Measurements from ENCODE around the gene ARF3.
A peak's percentile ranks its signal among the peaks of the same experiment; 100 is the strongest.

ARF3 gene

GRCh38 chr12:48966177-48966895 is 9.0 kb upstream of the ARF3 start:
- DNase-seq (ENCODE audit: low read depth, low spot score), result no peak

- DNase-seq (ENCODE audit: low read depth, low spot score), result no peak
These were observed 8.1 kb upstream of the ARF3 start for GRCh38 chr12:48965298-48965838.

GRCh38 chr12:48961801-48962200 is 4.5 kb upstream of the ARF3 start:
- no peak for DNase-seq (ENCODE audit: low read depth, low spot score)

GRCh38 chr12:48961331-48961730 is 4.0 kb upstream of the ARF3 start:
- no peak for DNase-seq (ENCODE audit: low read depth, low spot score)

- DNase-seq (ENCODE audit: low read depth, low spot score), result no peak
These were observed 3.5 kb upstream of the ARF3 start for GRCh38 chr12:48960834-48961233.

GRCh38 chr12:48958049-48958388 is 732 bp upstream of the ARF3 start:
- no peak for DNase-seq (ENCODE audit: low read depth, low spot score)

- peak; percentile 89 for DNase-seq (ENCODE audit: low read depth, low spot score)
These were observed 777 bp downstream of the ARF3 start for GRCh38 chr12:48956279-48957140.

GRCh38 chr12:48954841-48955501 is 2.3 kb downstream of the ARF3 start:
- no peak for DNase-seq (ENCODE audit: low read depth, low spot score)

GRCh38 chr12:48954061-48954460 is 3.2 kb downstream of the ARF3 start:
- no peak for DNase-seq (ENCODE audit: low read depth, low spot score)

- no peak for DNase-seq (ENCODE audit: low read depth, low spot score)
These were observed 4.6 kb downstream of the ARF3 start for GRCh38 chr12:48952691-48953090.

- DNase-seq (ENCODE audit: low read depth, low spot score), result no peak
These were observed 9.6 kb downstream of the ARF3 start for GRCh38 chr12:48947727-48948126.

GRCh38 chr12:48946943-48947342 is 10.3 kb downstream of the ARF3 start:
- no peak for DNase-seq (ENCODE audit: low read depth, low spot score)

GRCh38 chr12:48946205-48946604 is 11.1 kb downstream of the ARF3 start:
- DNase-seq (ENCODE audit: low read depth, low spot score), result no peak

- DNase-seq (ENCODE audit: low read depth, low spot score), result no peak
These were observed 14.1 kb downstream of the ARF3 start for GRCh38 chr12:48943221-48943620.

GRCh38 chr12:48940181-48940580 is 17.1 kb downstream of the ARF3 start:
- no peak for DNase-seq (ENCODE audit: low read depth, low spot score)

GRCh38 chr12:48938805-48939204 is 18.5 kb downstream of the ARF3 start:
- DNase-seq (ENCODE audit: low read depth, low spot score), result no peak

GRCh38 chr12:48937170-48937569 is 20.1 kb downstream of the ARF3 start:
- DNase-seq (ENCODE audit: low read depth, low spot score), result no peak

- no peak for DNase-seq (ENCODE audit: low read depth, low spot score)
These were observed 20.8 kb downstream of the ARF3 start for GRCh38 chr12:48936379-48936979.

- no peak for DNase-seq (ENCODE audit: low read depth, low spot score)
These were observed 23.0 kb downstream of the ARF3 start for GRCh38 chr12:48934312-48934706.

- no peak for DNase-seq (ENCODE audit: low read depth, low spot score)
These were observed 23.5 kb downstream of the ARF3 start for GRCh38 chr12:48933664-48934311.

GRCh38 chr12:48932878-48933277 is 24.4 kb downstream of the ARF3 start:
- no peak for DNase-seq (ENCODE audit: low read depth, low spot score)
